GM12878 (cell line): ENCODE measurements around the gene ALG2. TPM values are rescaled to one million over a fixed set of nuclear protein-coding genes. Genes with fewer than 3 reads are reported as not detected.
A peak's percentile ranks its signal among the peaks of the same experiment; 100 is the strongest.

Experiments used
- ATAC-seq: fragments of 200-7000 bp; cut with Tn5 transposase; 3 replicates; pipeline ENCODE4 v1.9.1; 2020; ENCODE audit warnings: mild to moderate bottlenecking, moderate library complexity
- BruUV-seq: library from RNA; stranded (reverse); fragments of 400-500 nt; replicated peaks from 2 replicates; lab custom pipeline; 2021; lab: Mats Ljungman, UMichigan
- CTCF ChIA-PET: fragments of 300-600 bp; sonication (Branson Sonifier 250); formaldehyde crosslinking; extraction: SDS; loops from one replicate; lab custom pipeline; 2021; ENCODE audit warnings: inconsistent platforms; lab: Yijun Ruan, JAX
- POLR2A ChIA-PET: fragments of 350-600 bp; formaldehyde crosslinking; extraction: SDS; loops from one replicate; lab custom pipeline; 2021; ENCODE audit warnings: inconsistent platforms; lab: Charles Lee
- RAD21 ChIA-PET: fragments of 300-600 bp; sonication (Branson Sonifier 250); formaldehyde crosslinking; loops from one replicate; lab custom pipeline; 2023; ENCODE audit warnings: antibody characterized with exemption; ENCODE audit not compliant: unreplicated experiment; lab: Charles Lee
- SMC1A ChIA-PET: fragments of 300-600 bp; sonication (Branson Sonifier 250); formaldehyde crosslinking; loops from one replicate; lab custom pipeline; 2023; ENCODE audit not compliant: unreplicated experiment, uncharacterized antibody; lab: Charles Lee
- DNase-seq: peaks from one replicate; pipeline ENCODE4 v3.0.0-alpha.2; 2011; ENCODE audit warnings: low read depth, low spot score
- FAIRE-seq: peaks from 3 replicates; lab custom pipeline; 2011; peaks lifted over from hg19 to GRCh38; lab: Jason Lieb, UNC
- H2AFZ ChIP-seq: 2 replicates; pipeline ENCODE4 v1.6.0; 2011; ENCODE audit warnings: low read depth, low read length, control low read depth; ENCODE audit not compliant: control insufficient read depth
- H3K27ac ChIP-seq: 2 replicates; pipeline ENCODE4 v1.5.1; 2011; ENCODE audit warnings: control low read depth; ENCODE audit not compliant: control insufficient read depth, insufficient read depth
- H3K27me3 ChIP-seq, 2 experiments: replicated peaks in 1 of 2; 2 replicates each; pipeline versions ENCODE4 v1.6.0 to v1.6.1; 2011; ENCODE audit warnings: low read length in 1 of 2; ENCODE audit not compliant: control insufficient read depth in 2 of 2, insufficient read depth in 2 of 2
- H3K36me3 ChIP-seq, 2 experiments: 2 replicates each; pipeline ENCODE4 v1.5.1; 2011; ENCODE audit warnings: low read length in 1 of 2; ENCODE audit not compliant: control insufficient read depth in 2 of 2, insufficient read depth in 2 of 2
- H3K4me1 ChIP-seq: 2 replicates; pipeline ENCODE4 v1.6.1; 2011; ENCODE audit warnings: mild to moderate bottlenecking, low read length, moderate library complexity, mixed read lengths; ENCODE audit not compliant: control insufficient read depth, insufficient read depth
- H3K4me2 ChIP-seq: 2 replicates; pipeline ENCODE4 v1.6.0; 2011; ENCODE audit warnings: control low read depth; ENCODE audit not compliant: control insufficient read depth, insufficient read depth
- H3K4me3 ChIP-seq: fragments of 200-600 bp; sonication (generic); 2 replicates; pipeline ENCODE4 v1.5.1; 2016
- H3K79me2 ChIP-seq: 2 replicates; pipeline ENCODE4 v1.6.0; 2011; ENCODE audit warnings: low read length; ENCODE audit not compliant: control insufficient read depth, insufficient read depth
- H3K9ac ChIP-seq: 2 replicates; pipeline ENCODE4 v1.8.0; 2011; ENCODE audit warnings: low read length, control low read depth, mixed read lengths; ENCODE audit not compliant: control insufficient read depth, insufficient read depth
- H3K9me3 ChIP-seq: replicated peaks from 3 replicates; pipeline ENCODE4 v1.5.1; 2011; ENCODE audit warnings: mild to moderate bottlenecking, low read length; ENCODE audit not compliant: control insufficient read depth, insufficient read depth
- H4K20me1 ChIP-seq: 2 replicates; pipeline ENCODE4 v1.6.0; 2011; ENCODE audit not compliant: control insufficient read depth, insufficient read depth
- CEBPB ChIP-seq, 2 experiments: fragments of 150-350 bp in 1 of 2; IDR thresholded peaks; 2 replicates each; pipeline ENCODE4 v1.6.1; 2012 to 2014; ENCODE audit warnings: low read depth in 2 of 2, low read length in 2 of 2, borderline replicate concordance in 1 of 2, inconsistent platforms in 1 of 2
- CREB1 ChIP-seq: IDR thresholded peaks from 2 replicates; pipeline ENCODE4 v1.6.1; 2012; ENCODE audit warnings: low read depth, mild to moderate bottlenecking, inconsistent platforms
- CREM ChIP-seq: IDR thresholded peaks from 2 replicates; pipeline ENCODE4 v1.6.1; 2014; ENCODE audit warnings: antibody characterized with exemption, low read depth
- EED ChIP-seq: sonication (generic); IDR thresholded peaks from 2 replicates; pipeline ENCODE4 v1.6.1; 2016; ENCODE audit warnings: antibody characterized with exemption, low read depth
- IKZF2 ChIP-seq, 2 experiments: fragments of 450-650 bp; IDR thresholded peaks; 2 replicates each; pipeline ENCODE4 v1.6.1; 2017; ENCODE audit warnings: mild to moderate bottlenecking in 2 of 2, moderate library complexity in 2 of 2
- MTA2 ChIP-seq: fragments of 450-650 bp; IDR thresholded peaks from 2 replicates; pipeline ENCODE4 v1.6.1; 2016; ENCODE audit warnings: low read depth, mild to moderate bottlenecking, moderate library complexity
- MXI1 ChIP-seq: fragments of 150-350 bp; IDR thresholded peaks from 2 replicates; pipeline ENCODE4 v1.6.1; 2011; ENCODE audit warnings: low read depth, mild to moderate bottlenecking, inconsistent platforms, low read length, improper control_type of control experiment
- POLR2AphosphoS5 ChIP-seq: IDR thresholded peaks from 2 replicates; pipeline ENCODE4 v1.6.1; 2011; ENCODE audit warnings: mild to moderate bottlenecking, low read length, inconsistent platforms
- RAD21 ChIP-seq: IDR thresholded peaks from 2 replicates; pipeline ENCODE4 v1.6.1; 2011; ENCODE audit warnings: mild to moderate bottlenecking, low read depth, low read length, moderate library complexity; ENCODE audit not compliant: insufficient read depth
- TAF1 ChIP-seq: IDR thresholded peaks from 2 replicates; pipeline ENCODE4 v1.6.1; 2011; ENCODE audit warnings: mild to moderate bottlenecking, low read depth, low read length, borderline replicate concordance
- ZNF24 ChIP-seq: fragments of 450-650 bp; IDR thresholded peaks from 2 replicates; pipeline ENCODE4 v1.6.1; 2017; ENCODE audit warnings: antibody characterized with exemption, mild to moderate bottlenecking
- WGBS: methylation state at CpG from one replicate; pipeline ENCODE4 v1.1.6; 2016; ENCODE audit warnings: low lambda C conversion rate; ENCODE audit not compliant: insufficient replicate concordance, insufficient coverage; ENCODE audit errors: missing lambda C conversion rate; 5-methylcytosine and 5-hydroxymethylcytosine counted together
- in situ Hi-C: fragments of 300-500 bp; cut with MboI; formaldehyde crosslinking; loops from 9 replicates; pipeline ENCODE4 v1.14.3; 2018; ENCODE audit warnings: mixed read lengths
- intact Hi-C: fragments of 100-400 bp; cut with micrococcal nuclease; formaldehyde crosslinking; loops from one replicate; pipeline ENCODE4 v1.14.2; 2022; ENCODE audit not compliant: unreplicated experiment
- polyA plus RNA-seq, 11 experiments: library from polyadenylated mRNA; depleted of rRNA in 4 of 11; unstranded in 6 of 11; stranded (reverse) in 5 of 11; fragments of >200 nt; fragmentation: Nextera tagmentation in 4 of 11; fragmentation: Illumina TruSeq in 1 of 11; extraction: Ambion mirVana in 4 of 11; extraction: Trizol in 1 of 11; gene quantifications; 1 replicate in 1 of 11; 2 replicates in 10 of 11; pipeline versions ENCODE4 v1.2.1 to v1.2.3, GENCODE V29; 2011 to 2016; ENCODE audit warnings: inconsistent platforms in 2 of 11, missing spikeins in 2 of 11, low read depth in 1 of 11
- total RNA-seq, 4 experiments: library from RNA; depleted of rRNA in 3 of 4; stranded (reverse); fragments of >200 nt in 3 of 4; fragmentation: Illumina TruSeq in 1 of 4; extraction: Trizol in 1 of 4; gene quantifications; 2 replicates each; pipeline versions ENCODE4 v1.2.1 to v1.2.3, GENCODE V29; 2013 to 2021
- TF ChIP-seq, protein P1 (sequence below): fragments of 450-650 bp; IDR thresholded peaks from 2 replicates; pipeline ENCODE4 v1.6.1; 2017; ENCODE audit warnings: borderline replicate concordance
- TF ChIP-seq, protein P2 (sequence below): fragments of 450-650 bp; formaldehyde crosslinking; IDR thresholded peaks from 2 replicates; pipeline ENCODE4 v1.4.0; 2022; ENCODE audit warnings: mild to moderate bottlenecking, moderate library complexity

Gene ALG2
- total and polyA plus RNA-seq, 10 of the 15 experiments (the other 5 are each of a cell fraction or from before 2014, with no cell fraction given) = 8.8 to 52.5 (median 38.6) TPM

DNA sequence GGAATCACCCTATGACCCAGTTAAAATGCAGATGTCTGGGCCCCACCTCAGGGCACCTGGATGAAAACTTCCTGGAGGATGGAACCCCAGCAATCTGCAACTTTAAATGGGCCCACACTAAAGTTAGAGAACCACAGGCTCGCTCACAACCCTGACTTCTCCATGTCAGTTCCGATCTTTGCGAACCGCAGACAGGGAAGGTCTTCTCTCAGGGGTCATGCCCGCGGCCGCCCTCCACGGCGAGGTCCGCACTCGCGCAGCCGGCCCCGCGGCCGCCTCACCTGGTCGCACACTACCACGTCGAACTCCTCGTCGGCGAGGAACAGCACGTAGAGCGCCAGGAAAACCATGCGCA lies 499 bp downstream of the ALG2 start:
- Histone ChIP-seq H3K4me3 (peak overlapping the region; percentile 97), H3K27ac (peak overlapping the region; percentile 99), H3K79me2 (peaks cover 90% of the 10 kb centered on the region), H3K4me2 (peak overlapping the region; percentile 56), H3K36me3 (peaks cover 0 to 6% of the 10 kb centered on the region in 2 experiments; a peak in 3 of 4 replicates), H3K4me1 (peaks cover 9% of the 10 kb centered on the region), H3K9me3 (no peaks in the 10 kb centered on the region), H3K27me3 (no peaks in the 10 kb centered on the region), H2AFZ (peak overlapping the region; percentile 100), H3K9ac (peak overlapping the region; percentile 92), H4K20me1 (no peaks in the 10 kb centered on the region; the same call in 1 of the 2 replicates)
- intact Hi-C loops (loop anchor here (2.0 to 5.0 kb wide), 2 partner anchors 20 to 601 kb away; partner anchors contain the start of gene NR4A3), in situ Hi-C loops (no loop called here)
- WGBS = 1% methylated on average over 25 of the region's 25 CpGs
- ChIA-PET RAD21 (interaction anchor here (0.6 to 10.5 kb wide), 10 partner anchors 11 to 58 kb away, joined by 3 to 121 read pairs (median 7); no protein-coding TSS in a partner anchor), CTCF (interaction anchor here (0.9 to 8.4 kb wide), 9 partner anchors 12 to 293 kb away, joined by 3 to 106 read pairs (median 5); no protein-coding TSS in a partner anchor), SMC1A (interaction anchor here (1.0 to 14.7 kb wide), 8 partner anchors 11 to 604 kb away, joined by 3 to 189 read pairs (median 15); no protein-coding TSS in a partner anchor), POLR2A (interaction anchor here (0.8 to 6.3 kb wide), 11 partner anchors 12 to 57 kb away, joined by 3 to 51 read pairs (median 8); no protein-coding TSS in a partner anchor)
- DNase-seq (no peak), ATAC-seq (no peak), FAIRE-seq (no peak)
- no peak for TF ChIP-seq CEBPB (IDR thresholded peaks at IDR 0.05; ENCODE audit: borderline replicate concordance in 1 of 2, low read depth in 2 of 2, low read length in 2 of 2)
- TF ChIP-seq EED = 0 out of 2 replicates have a peak, but pooled peaks have one; percentile 13
- no peak for TF ChIP-seq ZNF24
- peak; percentile 24; the same call in 1 of the 2 replicates for TF ChIP-seq POLR2AphosphoS5
- TF ChIP-seq, protein P1, sequence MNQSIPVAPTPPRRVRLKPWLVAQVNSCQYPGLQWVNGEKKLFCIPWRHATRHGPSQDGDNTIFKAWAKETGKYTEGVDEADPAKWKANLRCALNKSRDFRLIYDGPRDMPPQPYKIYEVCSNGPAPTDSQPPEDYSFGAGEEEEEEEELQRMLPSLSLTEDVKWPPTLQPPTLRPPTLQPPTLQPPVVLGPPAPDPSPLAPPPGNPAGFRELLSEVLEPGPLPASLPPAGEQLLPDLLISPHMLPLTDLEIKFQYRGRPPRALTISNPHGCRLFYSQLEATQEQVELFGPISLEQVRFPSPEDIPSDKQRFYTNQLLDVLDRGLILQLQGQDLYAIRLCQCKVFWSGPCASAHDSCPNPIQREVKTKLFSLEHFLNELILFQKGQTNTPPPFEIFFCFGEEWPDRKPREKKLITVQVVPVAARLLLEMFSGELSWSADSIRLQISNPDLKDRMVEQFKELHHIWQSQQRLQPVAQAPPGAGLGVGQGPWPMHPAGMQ = no peak
- TF ChIP-seq IKZF2 (IDR thresholded peaks at IDR 0.05) = 0 out of 4 replicates have a peak, but pooled peaks of 1 of the 2 experiments have one; percentile 6
- no peak for TF ChIP-seq TAF1
- TF ChIP-seq, protein P2, sequence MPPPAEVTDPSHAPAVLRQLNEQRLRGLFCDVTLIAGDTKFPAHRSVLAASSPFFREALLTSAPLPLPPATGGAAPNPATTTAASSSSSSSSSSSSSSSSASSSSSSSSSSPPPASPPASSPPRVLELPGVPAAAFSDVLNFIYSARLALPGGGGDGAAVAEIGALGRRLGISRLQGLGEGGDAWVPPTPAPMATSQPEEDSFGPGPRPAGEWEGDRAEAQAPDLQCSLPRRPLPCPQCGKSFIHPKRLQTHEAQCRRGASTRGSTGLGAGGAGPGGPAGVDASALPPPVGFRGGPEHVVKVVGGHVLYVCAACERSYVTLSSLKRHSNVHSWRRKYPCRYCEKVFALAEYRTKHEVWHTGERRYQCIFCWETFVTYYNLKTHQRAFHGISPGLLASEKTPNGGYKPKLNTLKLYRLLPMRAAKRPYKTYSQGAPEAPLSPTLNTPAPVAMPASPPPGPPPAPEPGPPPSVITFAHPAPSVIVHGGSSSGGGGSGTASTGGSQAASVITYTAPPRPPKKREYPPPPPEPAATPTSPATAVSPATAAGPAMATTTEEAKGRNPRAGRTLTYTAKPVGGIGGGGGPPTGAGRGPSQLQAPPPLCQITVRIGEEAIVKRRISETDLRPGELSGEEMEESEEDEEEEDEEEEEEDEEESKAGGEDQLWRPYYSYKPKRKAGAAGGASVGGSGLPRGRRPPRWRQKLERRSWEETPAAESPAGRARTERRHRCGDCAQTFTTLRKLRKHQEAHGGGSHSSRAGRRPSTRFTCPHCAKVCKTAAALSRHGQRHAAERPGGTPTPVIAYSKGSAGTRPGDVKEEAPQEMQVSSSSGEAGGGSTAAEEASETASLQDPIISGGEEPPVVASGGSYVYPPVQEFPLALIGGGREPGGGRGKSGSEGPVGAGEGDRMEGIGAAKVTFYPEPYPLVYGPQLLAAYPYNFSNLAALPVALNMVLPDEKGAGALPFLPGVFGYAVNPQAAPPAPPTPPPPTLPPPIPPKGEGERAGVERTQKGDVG = no peak
- TF ChIP-seq CREM = peak; percentile 65; the same call in 1 of the 2 replicates
- TF ChIP-seq CREB1 = peak; percentile 68; the same call in 1 of the 2 replicates
- no peak for TF ChIP-seq RAD21
- TF ChIP-seq MTA2 = no peak
- no peak for TF ChIP-seq MXI1
- BruUV-seq = no TSS peak
